Measurements from ENCODE around the gene WWTR1.

- no peak for TF ChIP-seq CTCF (IDR thresholded peaks at IDR 0.05)
- no peak for TF ChIP-seq EP300 (IDR thresholded peaks at IDR 0.05)
- TF ChIP-seq POLR2AphosphoS5 (IDR thresholded peaks at IDR 0.05), result no peak
- TF ChIP-seq POLR2A (IDR thresholded peaks at IDR 0.05), result no peak
Measured at GRCh38 chr3:149564079-149564478, 93.7 kb downstream of the WWTR1 start.
